Tibial nerve (tissue), 3 donors: ENCODE data around the gene C11orf68.

Experiments
- CTCF ChIP-seq, 5 experiments: fragments of 200-600 bp in 3 of 5; fragments of 450-650 bp in 2 of 5; sonication (generic) in 3 of 5; IDR thresholded peaks; one replicate each; pipeline ENCODE4 v1.5.1; 2016 to 2019; ENCODE audit warnings: antibody characterized with exemption in 5 of 5, mild to moderate bottlenecking in 3 of 5, moderate library complexity in 2 of 5
- POLR2A ChIP-seq, 2 donors: fragments of 450-650 bp; IDR thresholded peaks; one replicate each; pipeline ENCODE4 v1.6.1; 2017; ENCODE audit warnings: antibody characterized with exemption in 2 of 2, mild to moderate bottlenecking in 2 of 2, moderate library complexity in 2 of 2

GRCh38 chr11:65887723-65888162, 31.1 kb downstream of the C11orf68 start:
- no peak for TF ChIP-seq CTCF (IDR thresholded peaks at IDR 0.05)
- TF ChIP-seq POLR2A (IDR thresholded peaks at IDR 0.05) = no peak
